MM.1S (cell line): ENCODE measurements around the gene LMNA.

Experiments
- DNase-seq: peaks from one replicate; pipeline ENCODE4 v3.0.0-alpha.2; 2015
- H2AFZ ChIP-seq: fragments of 300-600 bp; sonication (generic); 2 replicates; pipeline ENCODE4 v1.6.0; 2016; ENCODE audit warnings: antibody characterized with exemption, low read length
- H3F3A ChIP-seq: fragments of 300-600 bp; sonication (generic); 2 replicates; pipeline ENCODE4 v1.6.1; 2016; ENCODE audit warnings: mild to moderate bottlenecking, antibody characterized with exemption, low read length, moderate library complexity, mixed read lengths; ENCODE audit not compliant: insufficient read depth
- H3K27ac ChIP-seq: fragments of 300-600 bp; sonication (generic); 2 replicates; pipeline ENCODE4 v1.5.1; 2016; ENCODE audit warnings: mild to moderate bottlenecking, low read length
- H3K27me3 ChIP-seq: fragments of 300-600 bp; sonication (generic); replicated peaks from 2 replicates; pipeline ENCODE4 v1.6.0; 2016; ENCODE audit warnings: low read length; ENCODE audit not compliant: insufficient read depth
- H3K36me3 ChIP-seq: fragments of 300-600 bp; sonication (generic); replicated peaks from 2 replicates; pipeline ENCODE4 v1.6.1; 2016; ENCODE audit warnings: mild to moderate bottlenecking, low read length, mixed read lengths; ENCODE audit not compliant: insufficient read depth
- H3K4me1 ChIP-seq: fragments of 300-600 bp; sonication (generic); 2 replicates; pipeline ENCODE4 v1.6.1; 2016; ENCODE audit warnings: low read length, mixed read lengths
- H3K4me2 ChIP-seq: fragments of 300-600 bp; sonication (generic); 2 replicates; pipeline ENCODE4 v1.6.0; 2016; ENCODE audit warnings: low read depth, low read length
- H3K4me3 ChIP-seq: fragments of 300-600 bp; sonication (generic); 2 replicates; pipeline ENCODE4 v1.5.1; 2016; ENCODE audit warnings: low read length, mixed read lengths
- H3K79me2 ChIP-seq: fragments of 300-600 bp; sonication (generic); 2 replicates; pipeline ENCODE4 v1.6.1; 2016; ENCODE audit warnings: mixed run types, low read length, mixed read lengths
- H3K9ac ChIP-seq: fragments of 300-600 bp; sonication (generic); 2 replicates; pipeline ENCODE4 v1.6.1; 2016; ENCODE audit warnings: low read length, mixed read lengths
- H3K9me2 ChIP-seq: fragments of 300-600 bp; sonication (generic); replicated peaks from 2 replicates; pipeline ENCODE4 v1.6.1; 2016; ENCODE audit warnings: mild to moderate bottlenecking, low read length, mixed read lengths; ENCODE audit not compliant: insufficient read depth
- H3K9me3 ChIP-seq: fragments of 300-600 bp; sonication (generic); replicated peaks from 2 replicates; pipeline ENCODE4 v1.6.1; 2016; ENCODE audit warnings: mild to moderate bottlenecking, low read length, mixed read lengths; ENCODE audit not compliant: insufficient read depth
- H4K20me1 ChIP-seq: fragments of 300-600 bp; sonication (generic); 2 replicates; pipeline ENCODE4 v1.6.1; 2016; ENCODE audit warnings: mild to moderate bottlenecking, low read length, moderate library complexity, mixed read lengths; ENCODE audit not compliant: insufficient read depth
- EZH2 ChIP-seq: fragments of 300-600 bp; sonication (generic); optimal IDR thresholded peaks from 2 replicates; pipeline ENCODE3; 2017; ENCODE audit warnings: low read depth, mild to moderate bottlenecking, antibody characterized with exemption, low read length, mixed read lengths
- EZH2phosphoT487 ChIP-seq: fragments of 300-600 bp; sonication (generic); IDR thresholded peaks from 2 replicates; pipeline ENCODE4 v1.6.1; 2018; ENCODE audit warnings: antibody characterized with exemption, low read length
- TF ChIP-seq, protein P1 (sequence below): fragments of 300-600 bp; sonication (generic); IDR thresholded peaks from 2 replicates; pipeline ENCODE4 v1.5.1; 2016; ENCODE audit warnings: antibody characterized with exemption, low read length, mixed read lengths

LMNA gene

GRCh38 chr1:156073110-156073687 lies 41.3 kb upstream of the LMNA start:
- Histone ChIP-seq H3K27me3 (peaks cover 14% of the 10 kb centered on the region; the same call in 1 of the 2 replicates), H3F3A (no peaks in the 10 kb centered on the region), H3K9me3 (no peaks in the 10 kb centered on the region), H3K4me3 (no peak overlapping the region), H2AFZ (no peak overlapping the region), H3K4me2 (no peak overlapping the region), H3K9me2 (no peaks in the 10 kb centered on the region), H3K9ac (no peak overlapping the region), H4K20me1 (no peaks in the 10 kb centered on the region), H3K79me2 (no peaks in the 10 kb centered on the region), H3K27ac (no peak overlapping the region), H3K36me3 (no peaks in the 10 kb centered on the region), H3K4me1 (no peaks in the 10 kb centered on the region)
- no peak for TF ChIP-seq EZH2phosphoT487
- no peak for TF ChIP-seq EZH2
- TF ChIP-seq, protein P1, sequence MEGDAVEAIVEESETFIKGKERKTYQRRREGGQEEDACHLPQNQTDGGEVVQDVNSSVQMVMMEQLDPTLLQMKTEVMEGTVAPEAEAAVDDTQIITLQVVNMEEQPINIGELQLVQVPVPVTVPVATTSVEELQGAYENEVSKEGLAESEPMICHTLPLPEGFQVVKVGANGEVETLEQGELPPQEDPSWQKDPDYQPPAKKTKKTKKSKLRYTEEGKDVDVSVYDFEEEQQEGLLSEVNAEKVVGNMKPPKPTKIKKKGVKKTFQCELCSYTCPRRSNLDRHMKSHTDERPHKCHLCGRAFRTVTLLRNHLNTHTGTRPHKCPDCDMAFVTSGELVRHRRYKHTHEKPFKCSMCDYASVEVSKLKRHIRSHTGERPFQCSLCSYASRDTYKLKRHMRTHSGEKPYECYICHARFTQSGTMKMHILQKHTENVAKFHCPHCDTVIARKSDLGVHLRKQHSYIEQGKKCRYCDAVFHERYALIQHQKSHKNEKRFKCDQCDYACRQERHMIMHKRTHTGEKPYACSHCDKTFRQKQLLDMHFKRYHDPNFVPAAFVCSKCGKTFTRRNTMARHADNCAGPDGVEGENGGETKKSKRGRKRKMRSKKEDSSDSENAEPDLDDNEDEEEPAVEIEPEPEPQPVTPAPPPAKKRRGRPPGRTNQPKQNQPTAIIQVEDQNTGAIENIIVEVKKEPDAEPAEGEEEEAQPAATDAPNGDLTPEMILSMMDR: no peak
- no peak for DNase-seq

- no peaks in the 10 kb centered on the region for H3K4me1 ChIP-seq
Observed at GRCh38 chr1:156073740-156074139, 40.8 kb upstream of the LMNA start.

GRCh38 chr1:156074661-156075060 lies 39.9 kb upstream of the LMNA start:
- DNase-seq: no peak
- Histone ChIP-seq H3K79me2 (no peaks in the 10 kb centered on the region), H3K9ac (no peak overlapping the region), H2AFZ (no peak overlapping the region), H3K9me3 (no peaks in the 10 kb centered on the region), H3K4me1 (no peaks in the 10 kb centered on the region), H3K4me3 (no peak overlapping the region), H3K27me3 (peaks cover 23% of the 10 kb centered on the region; the same call in 1 of the 2 replicates), H4K20me1 (no peaks in the 10 kb centered on the region), H3K27ac (no peak overlapping the region), H3K4me2 (no peak overlapping the region), H3K36me3 (no peaks in the 10 kb centered on the region), H3F3A (no peaks in the 10 kb centered on the region), H3K9me2 (no peaks in the 10 kb centered on the region)
- TF ChIP-seq, protein P1: no peak
- TF ChIP-seq EZH2phosphoT487 (no peak), EZH2 (no peak)

More at GRCh38 chr1:156073740-156074139, 40.8 kb upstream of the LMNA start:
- DNase-seq: no peak
- no peaks in the 10 kb centered on the region for H3K9me3 ChIP-seq
- no peak overlapping the region for H2AFZ ChIP-seq
- H3K4me3 ChIP-seq: no peak overlapping the region
- H3K27ac ChIP-seq: no peak overlapping the region
- TF ChIP-seq, protein P1: no peak
- TF ChIP-seq EZH2: no peak
- no peak for TF ChIP-seq EZH2phosphoT487
- H3K4me2 ChIP-seq: no peak overlapping the region
- H3K79me2 ChIP-seq: no peaks in the 10 kb centered on the region
- H4K20me1 ChIP-seq: no peaks in the 10 kb centered on the region
- no peaks in the 10 kb centered on the region for H3F3A ChIP-seq
- no peaks in the 10 kb centered on the region for H3K36me3 ChIP-seq
- H3K27me3 ChIP-seq: peaks cover 20% of the 10 kb centered on the region; the same call in 1 of the 2 replicates
- no peaks in the 10 kb centered on the region for H3K9me2 ChIP-seq
- H3K9ac ChIP-seq: no peak overlapping the region
